ENCODE measurements around the gene PIM3. TPM values are rescaled to one million over a fixed set of nuclear protein-coding genes. Genes with fewer than 3 reads are reported as not detected.

Gene PIM3
- total RNA-seq, 1 experiment from 2014 or later = 48.7 TPM

GRCh38 chr22:49928185-49928495 is 32.4 kb upstream of the PIM3 start:
- no peak for DNase-seq (ENCODE audit: low spot score)

GRCh38 chr22:49928555-49929210 is 31.9 kb upstream of the PIM3 start:
- DNase-seq (ENCODE audit: low spot score) = no peak

- DNase-seq (ENCODE audit: low spot score) = no peak
These were observed 31.2 kb upstream of the PIM3 start for GRCh38 chr22:49929211-49929979.

- DNase-seq (ENCODE audit: low spot score) = no peak
These were observed 30.5 kb upstream of the PIM3 start for GRCh38 chr22:49929994-49930575.

- peak; percentile 85 for DNase-seq (ENCODE audit: low spot score)
These were observed 29.8 kb upstream of the PIM3 start for GRCh38 chr22:49930596-49931412.

GRCh38 chr22:49933236-49934159 is 27.1 kb upstream of the PIM3 start:
- DNase-seq (ENCODE audit: low spot score) = no peak

- peak; percentile 91 for DNase-seq (ENCODE audit: low spot score)
These were observed 26.2 kb upstream of the PIM3 start for GRCh38 chr22:49934160-49934890.

- peak; percentile 51 for DNase-seq (ENCODE audit: low spot score)
These were observed 25.5 kb upstream of the PIM3 start for GRCh38 chr22:49934891-49935557.

GRCh38 chr22:49935561-49935960 is 25.0 kb upstream of the PIM3 start:
- no peak for DNase-seq (ENCODE audit: low spot score)

GRCh38 chr22:49936018-49936972 is 24.3 kb upstream of the PIM3 start:
- DNase-seq (ENCODE audit: low spot score) = peak; percentile 90

GRCh38 chr22:49936973-49937757 is 23.4 kb upstream of the PIM3 start:
- DNase-seq (ENCODE audit: low spot score) = no peak

- DNase-seq (ENCODE audit: low spot score) = no peak
These were observed 22.6 kb upstream of the PIM3 start for GRCh38 chr22:49937758-49938564.

GRCh38 chr22:49938565-49939136 is 21.9 kb upstream of the PIM3 start:
- no peak for DNase-seq (ENCODE audit: low spot score)

GRCh38 chr22:49941507-49942316 is 18.9 kb upstream of the PIM3 start:
- no peak for DNase-seq (ENCODE audit: low spot score)

GRCh38 chr22:49942565-49943404 is 17.8 kb upstream of the PIM3 start:
- DNase-seq (ENCODE audit: low spot score) = no peak
